Effector memory CD4-positive, alpha-beta T cell (primary cell): ENCODE data around the gene PHKA2.
"Not testable (repeated sequence)": the region's sequence is repeated elsewhere in the genome, so short reads cannot be mapped to it uniquely, and the experiment has no call there.

Source experiments
- DNase-seq, 3 donors: peaks; one replicate each; pipeline ENCODE4 v3.0.0-alpha.2; 2020
- H3K27ac ChIP-seq: 2 replicates; pipeline ENCODE4 v1.7.0; 2013; ENCODE audit warnings: mild to moderate bottlenecking, low read length, moderate library complexity; ENCODE audit not compliant: insufficient read depth, poor library complexity, severe bottlenecking
- H3K27me3 ChIP-seq: replicated peaks from 2 replicates; pipeline ENCODE4 v1.7.0; 2013; ENCODE audit warnings: mild to moderate bottlenecking, low read length; ENCODE audit not compliant: insufficient read depth, control insufficient read depth, poor library complexity, severe bottlenecking
- H3K36me3 ChIP-seq: 2 replicates; pipeline ENCODE4 v1.7.0; 2013; ENCODE audit warnings: mild to moderate bottlenecking, low read length, moderate library complexity; ENCODE audit not compliant: control insufficient read depth, insufficient read depth
- H3K4me1 ChIP-seq: 2 replicates; pipeline ENCODE4 v1.7.0; 2013; ENCODE audit warnings: low read length, mild to moderate bottlenecking; ENCODE audit not compliant: control insufficient read depth, insufficient read depth, poor library complexity, severe bottlenecking
- H3K4me3 ChIP-seq: 2 replicates; pipeline ENCODE4 v1.7.0; 2013; ENCODE audit warnings: low read length, low read depth, mild to moderate bottlenecking; ENCODE audit not compliant: insufficient read depth, poor library complexity, severe bottlenecking
- H3K9me3 ChIP-seq: 2 replicates; pipeline ENCODE4 v1.7.0; 2013; ENCODE audit warnings: mild to moderate bottlenecking, low read length, moderate library complexity; ENCODE audit not compliant: control insufficient read depth

Gene PHKA2

DNA sequence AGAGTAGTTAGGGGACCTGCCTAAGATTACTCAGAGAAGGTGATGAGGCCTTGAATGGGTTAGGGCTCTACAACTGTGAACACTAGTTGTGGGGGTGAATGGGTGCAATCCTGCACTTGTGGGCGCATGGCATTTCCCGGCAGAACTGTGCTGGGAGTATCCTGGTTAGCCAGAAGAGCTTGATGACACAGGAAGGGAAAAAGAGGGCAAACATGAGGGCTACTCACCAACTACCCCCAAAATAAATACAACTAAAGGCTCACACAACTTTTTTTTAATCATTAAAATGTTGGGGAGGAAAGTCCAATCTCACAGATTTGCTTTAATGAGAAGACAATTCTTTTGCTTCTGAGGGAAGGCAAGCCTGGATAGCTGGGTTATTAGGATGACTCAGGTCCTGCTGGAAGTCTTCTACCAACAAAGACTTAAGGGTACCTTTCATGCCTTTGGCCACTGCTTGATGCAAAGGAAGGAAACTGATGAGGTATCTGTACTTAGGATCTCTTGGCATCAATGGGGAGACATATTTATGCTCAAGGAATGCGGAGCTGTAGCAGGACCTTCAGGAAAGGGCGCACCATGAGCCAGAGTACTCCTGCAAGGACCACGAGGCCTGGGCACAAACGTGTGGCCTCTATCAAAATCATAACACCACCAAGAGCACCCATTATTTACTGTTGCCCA lies 2.6 kb downstream of the PHKA2 start:
- no peaks in the 10 kb centered on the region for H3K36me3 ChIP-seq
- no peaks in the 10 kb centered on the region for H3K27me3 ChIP-seq
- no peaks in the 10 kb centered on the region for H3K9me3 ChIP-seq
- no peak overlapping the region for H3K4me3 ChIP-seq
- no peaks in the 10 kb centered on the region for H3K4me1 ChIP-seq
- no peak for DNase-seq
- H3K27ac ChIP-seq, result no peak overlapping the region

DNA sequence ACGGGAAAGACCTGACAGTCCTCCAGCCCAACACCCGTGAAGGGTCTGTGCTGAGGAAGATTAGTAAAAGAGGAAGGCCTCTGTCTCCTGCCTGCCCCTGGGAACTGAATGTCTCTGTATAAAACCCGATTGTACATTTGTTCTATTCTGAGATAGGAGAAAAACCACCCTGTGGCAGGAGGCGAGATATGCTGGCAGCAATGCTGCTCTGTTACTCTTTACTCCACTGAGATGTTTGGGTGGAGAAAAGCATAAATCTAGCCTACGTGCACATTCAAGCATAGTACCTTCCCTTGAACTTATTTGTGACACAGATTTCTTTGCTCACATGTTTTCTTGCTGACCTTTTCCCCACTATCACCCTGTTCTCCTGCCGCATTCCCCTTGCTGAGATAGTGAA lies 3.7 kb downstream of the PHKA2 start:
- not testable (repeated sequence) for H3K27ac ChIP-seq, H3K27me3 ChIP-seq, DNase-seq, H3K9me3 ChIP-seq, H3K4me1 ChIP-seq, H3K36me3 ChIP-seq, H3K4me3 ChIP-seq

DNA sequence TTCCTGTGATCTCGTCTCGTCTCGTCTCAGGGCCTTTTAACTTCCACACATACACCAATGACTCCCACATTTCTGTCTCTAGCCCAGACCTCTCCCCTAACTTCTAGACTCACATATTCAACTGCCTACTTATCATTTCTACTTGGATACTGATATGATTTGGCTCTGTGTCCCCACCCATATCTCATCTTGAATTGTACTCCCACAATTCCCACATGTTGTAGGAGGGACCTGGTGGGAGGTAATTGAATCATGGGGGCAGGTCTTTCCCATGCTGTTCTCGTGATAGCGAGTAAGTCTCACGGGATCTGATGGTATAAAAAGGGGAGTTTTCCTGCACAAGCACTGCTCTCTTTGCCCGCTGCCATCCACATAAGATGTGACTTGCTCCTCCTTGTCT lies 8.9 kb downstream of the PHKA2 start:
- no peaks in the 10 kb centered on the region for H3K9me3 ChIP-seq
- no peaks in the 10 kb centered on the region for H3K4me1 ChIP-seq
- H3K27me3 ChIP-seq, result no peaks in the 10 kb centered on the region
- no peak overlapping the region for H3K27ac ChIP-seq
- no peaks in the 10 kb centered on the region for H3K36me3 ChIP-seq
- H3K4me3 ChIP-seq, result no peak overlapping the region
- no peak for DNase-seq

DNA sequence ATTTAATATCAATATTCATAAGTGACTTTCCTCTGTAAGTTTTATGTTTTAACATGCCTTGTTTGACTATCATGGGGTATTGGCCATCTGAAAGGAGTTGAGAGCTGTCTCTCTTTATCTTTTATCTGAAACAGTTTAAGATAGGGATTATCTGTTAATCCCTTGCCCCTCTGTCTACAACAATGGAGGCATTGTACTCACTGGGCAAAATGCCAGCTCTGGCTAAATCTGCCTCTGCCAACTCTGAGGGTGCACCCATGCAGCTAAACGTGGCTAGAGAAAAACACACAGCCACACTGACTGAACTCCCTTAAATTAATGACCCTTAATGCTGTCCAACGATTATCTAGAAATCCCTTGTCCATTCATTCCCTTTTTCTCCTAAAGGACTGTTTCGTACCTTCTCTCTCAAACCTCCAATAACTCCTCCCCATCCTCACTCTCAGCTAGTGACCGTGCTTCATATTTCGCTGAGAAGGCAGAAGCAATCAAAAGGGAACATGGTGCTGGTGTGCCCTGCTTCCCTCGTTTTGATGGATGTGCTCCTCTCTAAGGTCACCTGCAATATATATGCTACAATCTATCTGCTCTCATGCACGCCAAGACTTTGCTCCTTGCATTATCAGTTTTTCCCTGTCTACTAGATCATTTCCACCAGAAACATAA lies 10.3 kb downstream of the PHKA2 start:
- H3K36me3 ChIP-seq, result no peaks in the 10 kb centered on the region

DNA sequence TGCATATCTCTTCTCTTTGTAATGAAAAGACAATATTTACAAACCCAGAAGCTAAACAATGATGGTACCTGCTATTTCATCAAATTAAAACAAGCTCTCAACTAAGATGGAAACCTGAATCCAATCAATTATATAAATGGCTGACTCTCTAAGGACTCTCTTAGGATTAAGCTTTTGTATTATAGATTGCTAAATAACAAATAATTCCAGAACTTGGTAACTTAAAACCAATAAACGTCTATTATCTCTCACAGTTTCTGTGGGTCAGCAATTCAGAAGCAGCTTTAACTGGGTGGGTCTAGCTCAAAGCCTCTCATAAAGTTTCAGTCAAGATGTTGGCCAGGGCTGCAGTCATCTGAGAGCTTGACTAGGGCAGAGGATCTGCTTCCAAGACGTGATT lies 12.4 kb downstream of the PHKA2 start:
- no peaks in the 10 kb centered on the region for H3K27me3 ChIP-seq
- no peak for DNase-seq

More for the DNA sequence above, 10.3 kb downstream of the PHKA2 start:
- H3K4me1 ChIP-seq, result no peaks in the 10 kb centered on the region
- no peak overlapping the region for H3K27ac ChIP-seq
- no peaks in the 10 kb centered on the region for H3K9me3 ChIP-seq
- no peak for DNase-seq
- no peak overlapping the region for H3K4me3 ChIP-seq
- H3K27me3 ChIP-seq, result no peaks in the 10 kb centered on the region

DNA sequence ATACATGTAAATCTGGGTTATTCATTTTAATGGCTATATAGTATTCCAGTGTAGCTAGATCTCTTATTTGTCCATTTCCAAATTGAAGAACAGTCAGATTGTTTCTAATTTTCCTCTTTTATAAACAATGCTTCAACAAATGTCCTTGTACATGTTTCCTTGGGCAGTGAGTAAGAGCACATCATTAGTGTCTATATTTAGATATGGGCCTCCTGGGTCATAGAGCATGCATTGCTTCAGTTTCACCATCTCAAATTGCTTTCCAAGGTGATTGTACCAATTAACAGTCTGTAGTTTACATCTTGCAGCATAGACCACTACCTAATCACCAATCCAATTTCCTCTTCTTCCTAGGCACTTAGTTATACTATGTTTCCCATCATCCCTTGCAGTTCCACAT lies 13.4 kb downstream of the PHKA2 start:
- no peak overlapping the region for H3K4me3 ChIP-seq
- no peak for DNase-seq
- H3K27me3 ChIP-seq, result no peaks in the 10 kb centered on the region
- no peaks in the 10 kb centered on the region for H3K9me3 ChIP-seq
- H3K27ac ChIP-seq, result no peak overlapping the region
- H3K36me3 ChIP-seq, result no peaks in the 10 kb centered on the region
- H3K4me1 ChIP-seq, result no peaks in the 10 kb centered on the region

More for the DNA sequence above, 12.4 kb downstream of the PHKA2 start:
- Histone ChIP-seq H3K4me3 (no peak overlapping the region), H3K27ac (no peak overlapping the region), H3K36me3 (no peaks in the 10 kb centered on the region), H3K4me1 (no peaks in the 10 kb centered on the region), H3K9me3 (no peaks in the 10 kb centered on the region)

DNA sequence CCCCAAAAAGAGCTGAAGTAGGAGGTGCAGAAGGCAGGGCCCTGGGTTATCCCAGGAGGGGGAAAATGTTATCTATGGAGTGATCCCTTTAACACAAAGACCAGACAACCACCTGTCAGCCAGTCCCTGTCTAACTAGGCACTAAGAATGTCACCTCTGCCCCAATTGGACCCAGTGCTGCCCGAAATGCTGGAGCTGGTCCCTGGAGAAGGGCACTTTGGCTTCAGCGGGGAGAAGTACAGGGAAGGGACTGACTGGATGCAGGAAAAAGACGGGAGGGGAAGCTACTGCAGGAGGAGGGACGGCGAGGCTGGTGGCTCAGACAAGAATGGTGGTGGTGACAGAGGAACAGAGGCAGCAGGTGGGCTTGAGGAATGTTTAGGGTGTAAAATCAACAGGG lies 17.3 kb downstream of the PHKA2 start:
- H3K27me3 ChIP-seq, result no peaks in the 10 kb centered on the region
- no peaks in the 10 kb centered on the region for H3K36me3 ChIP-seq
- H3K9me3 ChIP-seq, result no peaks in the 10 kb centered on the region
- H3K4me1 ChIP-seq, result no peaks in the 10 kb centered on the region
- H3K27ac ChIP-seq, result no peak overlapping the region
- H3K4me3 ChIP-seq, result no peak overlapping the region
- no peak for DNase-seq

DNA sequence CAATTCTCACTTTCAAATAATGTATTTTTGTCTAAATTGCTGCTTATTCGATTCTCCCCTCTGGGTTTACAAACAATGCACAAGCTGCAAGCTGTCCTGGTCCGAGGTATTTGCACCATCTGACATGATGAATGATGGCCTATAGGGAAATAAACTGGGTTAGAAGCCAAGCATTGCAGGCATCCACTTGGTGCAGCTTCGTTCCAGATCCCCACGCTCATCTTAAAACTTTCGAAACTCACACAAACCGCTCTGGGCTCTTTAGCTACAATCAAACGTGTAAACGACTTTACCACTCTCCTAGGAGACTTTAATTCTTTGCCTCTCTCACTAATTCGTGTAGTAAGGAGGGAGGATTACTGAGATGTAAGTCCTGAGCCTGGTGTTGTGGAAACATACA lies 19.0 kb downstream of the PHKA2 start:
- Histone ChIP-seq H3K27me3 (no peaks in the 10 kb centered on the region), H3K4me3 (no peak overlapping the region), H3K27ac (no peak overlapping the region), H3K36me3 (no peaks in the 10 kb centered on the region), H3K4me1 (no peaks in the 10 kb centered on the region), H3K9me3 (no peaks in the 10 kb centered on the region)
- DNase-seq, result no peak

DNA sequence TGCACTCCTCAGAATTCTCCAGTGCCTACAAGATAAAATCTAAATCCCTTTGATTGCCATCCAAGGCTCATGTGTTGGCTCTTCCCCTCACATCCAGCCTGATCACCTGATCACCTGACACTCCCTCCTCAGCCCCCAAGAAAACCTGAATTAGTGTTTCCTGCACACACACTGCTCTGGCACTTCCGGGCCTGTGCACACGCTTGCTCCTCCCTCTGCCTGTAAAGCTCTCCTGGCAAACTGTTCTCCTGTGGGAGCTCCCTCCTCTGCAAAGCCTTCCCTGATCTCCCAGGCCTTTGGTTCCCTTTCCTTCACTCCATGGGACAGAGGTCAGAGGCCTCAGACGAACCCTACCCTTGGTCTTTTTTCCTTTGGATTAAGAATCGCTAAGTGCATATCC lies 19.9 kb downstream of the PHKA2 start:
- no peaks in the 10 kb centered on the region for H3K9me3 ChIP-seq
- H3K36me3 ChIP-seq, result no peaks in the 10 kb centered on the region
- no peaks in the 10 kb centered on the region for H3K4me1 ChIP-seq
- no peaks in the 10 kb centered on the region for H3K27me3 ChIP-seq
- H3K4me3 ChIP-seq, result no peak overlapping the region
- DNase-seq, result no peak
- H3K27ac ChIP-seq, result no peak overlapping the region

DNA sequence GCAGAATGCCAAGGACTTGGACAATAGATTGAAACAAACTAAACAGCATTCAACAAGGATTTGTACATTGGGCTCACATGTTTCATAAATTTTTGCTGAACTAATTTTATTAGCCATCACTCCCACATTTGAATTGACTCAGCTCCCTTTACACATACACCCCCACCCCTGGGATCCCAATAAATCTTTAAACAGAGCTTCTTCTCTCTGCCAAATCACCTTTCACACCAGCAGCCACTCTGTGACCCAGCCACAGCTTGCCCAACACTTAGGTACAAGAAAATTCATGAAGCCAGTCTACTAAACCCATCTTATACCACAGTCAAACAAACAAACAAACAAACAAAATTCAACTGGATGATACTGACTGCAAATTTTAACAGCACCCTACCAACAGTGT lies 21.6 kb downstream of the PHKA2 start:
- no peak overlapping the region for H3K4me3 ChIP-seq
- H3K27ac ChIP-seq, result no peak overlapping the region
- no peaks in the 10 kb centered on the region for H3K9me3 ChIP-seq
- H3K36me3 ChIP-seq, result no peaks in the 10 kb centered on the region
- no peak for DNase-seq
- no peaks in the 10 kb centered on the region for H3K4me1 ChIP-seq
- no peaks in the 10 kb centered on the region for H3K27me3 ChIP-seq
